ENCODE data around the gene RCAN2.
A peak's percentile ranks its signal among the peaks of the same experiment; 100 is the strongest.

DNA sequence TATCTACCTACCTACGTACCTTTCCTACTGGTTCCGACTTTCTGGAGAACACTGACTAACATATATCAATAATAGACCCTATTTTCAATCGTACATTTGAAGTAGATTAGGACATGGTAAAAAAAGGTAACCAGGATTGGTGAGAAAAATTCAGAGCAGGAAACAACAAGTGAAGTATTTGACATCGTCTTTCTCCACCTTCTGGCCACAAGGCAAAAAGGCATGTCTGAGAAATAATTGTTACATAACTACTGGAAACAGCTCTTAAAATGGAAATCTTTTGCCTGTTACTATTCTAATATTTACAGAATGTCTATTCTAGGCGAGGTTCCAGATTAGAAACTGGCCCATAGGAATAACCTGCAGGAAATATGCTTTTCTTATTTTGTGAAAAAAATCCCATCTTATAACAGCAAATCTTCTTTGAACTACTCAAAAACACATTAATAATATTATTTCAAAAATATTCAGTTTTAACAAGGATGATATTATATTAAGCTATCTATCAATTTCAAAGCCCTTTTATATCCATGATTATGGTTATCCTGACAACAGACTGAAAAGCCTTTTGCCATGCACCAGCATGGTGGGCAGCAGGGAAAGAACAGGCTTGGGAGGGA lies 80.8 kb downstream of the RCAN2 start:
- TF ChIP-seq, protein P1, sequence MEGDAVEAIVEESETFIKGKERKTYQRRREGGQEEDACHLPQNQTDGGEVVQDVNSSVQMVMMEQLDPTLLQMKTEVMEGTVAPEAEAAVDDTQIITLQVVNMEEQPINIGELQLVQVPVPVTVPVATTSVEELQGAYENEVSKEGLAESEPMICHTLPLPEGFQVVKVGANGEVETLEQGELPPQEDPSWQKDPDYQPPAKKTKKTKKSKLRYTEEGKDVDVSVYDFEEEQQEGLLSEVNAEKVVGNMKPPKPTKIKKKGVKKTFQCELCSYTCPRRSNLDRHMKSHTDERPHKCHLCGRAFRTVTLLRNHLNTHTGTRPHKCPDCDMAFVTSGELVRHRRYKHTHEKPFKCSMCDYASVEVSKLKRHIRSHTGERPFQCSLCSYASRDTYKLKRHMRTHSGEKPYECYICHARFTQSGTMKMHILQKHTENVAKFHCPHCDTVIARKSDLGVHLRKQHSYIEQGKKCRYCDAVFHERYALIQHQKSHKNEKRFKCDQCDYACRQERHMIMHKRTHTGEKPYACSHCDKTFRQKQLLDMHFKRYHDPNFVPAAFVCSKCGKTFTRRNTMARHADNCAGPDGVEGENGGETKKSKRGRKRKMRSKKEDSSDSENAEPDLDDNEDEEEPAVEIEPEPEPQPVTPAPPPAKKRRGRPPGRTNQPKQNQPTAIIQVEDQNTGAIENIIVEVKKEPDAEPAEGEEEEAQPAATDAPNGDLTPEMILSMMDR (IDR thresholded peaks at IDR 0.05): peak; percentile 34 to 93 (median 89)
- TF ChIP-seq POLR2A (IDR thresholded peaks at IDR 0.05) (no peak), EP300 (IDR thresholded peaks at IDR 0.05) (no peak)

All from ovary (tissue), 3 donors.